ENCODE measurements around the gene NKX1-2. TPM values are rescaled to one million over a fixed set of nuclear protein-coding genes. Genes with fewer than 3 reads are reported as not detected.
A peak's percentile ranks its signal among the peaks of the same experiment; 100 is the strongest.

Gene NKX1-2
- total and polyA plus RNA-seq, 2 of the 8 experiments (the other 6 are each of a cell fraction or from before 2014, with no cell fraction given), result 12.7 to 34.9 TPM

GRCh38 chr10:124498056-124498455 lies 48.2 kb upstream of the NKX1-2 start:
- Histone ChIP-seq H2BK15ac (ENCODE audit: low read length) (peak overlapping the region; percentile 53; the same call in 1 of the 2 replicates), H3K27ac (ENCODE audit: low read depth, low read length) (no peak overlapping the region), H3K23ac (ENCODE audit: insufficient read length) (no peak overlapping the region), H3K56ac (replicated peaks; ENCODE audit: insufficient read length, low read depth, low read length) (no peak overlapping the region), H3K14ac (ENCODE audit: insufficient read length) (no peak overlapping the region), H2AFZ (ENCODE audit: low read length) (no peak overlapping the region), H3K79me1 (ENCODE audit: low read depth, low read length) (no peaks in the 10 kb centered on the region; the same call in 1 of the 2 replicates), H3K36me3 (ENCODE audit: control insufficient read depth in 2 of 4, insufficient read depth in 4 of 4, low read length in 3 of 4) (peaks cover 4 to 10% (median 7%) of the 10 kb centered on the region in 4 experiments; a peak in 7 of 8 replicates), H3K18ac (ENCODE audit: extremely low read depth, low read length) (no peak overlapping the region), H2BK12ac (ENCODE audit: low read depth, low read length) (0 out of 2 replicates have a peak overlapping the region, but pooled peaks have one; percentile 50), H2BK20ac (ENCODE audit: low read length) (0 out of 2 replicates have a peak overlapping the region, but pooled peaks have one; percentile 72), H3K27me3 (replicated peaks in 1 of 4; ENCODE audit: control insufficient read depth in 3 of 4, extremely low read depth in 1 of 4, insufficient read depth in 3 of 4, low read length in 3 of 4) (no peaks in the 10 kb centered on the region), H3K4me1 (replicated peaks in 1 of 4; ENCODE audit: control insufficient read depth in 3 of 4, insufficient read depth in 4 of 4, low read length in 3 of 4) (peaks cover 7 to 25% (median 15%) of the 10 kb centered on the region in 4 experiments; a peak in 6 of 7 replicates), H3K4ac (replicated peaks; ENCODE audit: insufficient read length, low read depth, low read length) (no peak overlapping the region), H2AK5ac (ENCODE audit: low read depth, low read length) (peak overlapping the region; percentile 45; the same call in 1 of the 2 replicates), H4K8ac (ENCODE audit: extremely low read depth, insufficient read depth, low read length) (no peak overlapping the region), H4K20me1 (replicated peaks in 1 of 2; ENCODE audit: control insufficient read depth in 1 of 2, insufficient read depth in 2 of 2, low read length in 2 of 2) (no peaks in the 10 kb centered on the region), H2BK5ac (ENCODE audit: low read depth, low read length) (peak overlapping the region; percentile 71; the same call in 1 of the 2 replicates), H3K4me2 (ENCODE audit: insufficient read depth in 1 of 2, low read depth in 2 of 2, low read length in 2 of 2) (no peak overlapping the region), H2BK120ac (replicated peaks; ENCODE audit: low read depth, low read length) (no peak overlapping the region), H3K79me2 (ENCODE audit: control insufficient read depth in 1 of 2, insufficient read depth in 2 of 2, low read length in 2 of 2) (no peaks in the 10 kb centered on the region), H3K9ac (replicated peaks in 1 of 4; ENCODE audit: extremely low read depth in 1 of 4, low read depth in 3 of 4, low read length in 3 of 4) (no peak overlapping the region; a peak in 1 of 7 replicates), H4K91ac (replicated peaks; ENCODE audit: insufficient read length, low read length) (peak overlapping the region; percentile 74), H3K9me3 (ENCODE audit: insufficient read depth in 2 of 2, low read depth in 1 of 2, low read length in 1 of 2) (peaks cover 7 to 9% of the 10 kb centered on the region in 2 experiments; a peak in 2 of 4 replicates), H3K23me2 (ENCODE audit: low read depth, low read length) (no peaks in the 10 kb centered on the region), H4K5ac (ENCODE audit: insufficient read length, low read depth, low read length) (no peak overlapping the region), H3K4me3 (ENCODE audit: extremely low read depth in 1 of 4, insufficient read depth in 2 of 4, low read depth in 3 of 4, low read length in 4 of 4) (no peak overlapping the region)
- DNase-seq (ENCODE audit: low read depth in 1 of 2, low spot score in 2 of 2) (no peak), FAIRE-seq (no peak)
- ChIA-PET CTCF (ENCODE audit: partially characterized antibody) (interaction anchor here (1.1 to 1.8 kb wide), 2 partner anchors 15 to 203 kb away, joined by 3 to 6 read pairs; no protein-coding TSS in a partner anchor), POLR2A (ENCODE audit: partially characterized antibody) (no interaction called here)
- TF ChIP-seq KDM4A (IDR thresholded peaks at IDR 0.05; ENCODE audit: low read depth, low read length, severe bottlenecking) (no peak), RFX5 (IDR thresholded peaks at IDR 0.05; ENCODE audit: borderline replicate concordance, low read depth, low read length) (no peak), ASH2L (IDR thresholded peaks at IDR 0.05; ENCODE audit: low read length) (no peak), USF2 (IDR thresholded peaks at IDR 0.05; ENCODE audit: low read length) (no peak), SIX5 (IDR thresholded peaks at IDR 0.05; ENCODE audit: low read depth, low read length) (no peak), BCL11A (IDR thresholded peaks at IDR 0.05; ENCODE audit: low read depth in 2 of 2, low read length in 2 of 2) (no peak), POLR2A (IDR thresholded peaks at IDR 0.05; ENCODE audit: control extremely low read depth in 1 of 2, low read depth in 2 of 2, low read length in 2 of 2) (no peak), POLR2AphosphoS5 (IDR thresholded peaks at IDR 0.05; ENCODE audit: low read depth, low read length) (no peak), RNF2 (IDR thresholded peaks at IDR 0.05; ENCODE audit: borderline replicate concordance, low read depth, low read length, missing control alignments, poor library complexity, severe bottlenecking) (no peak), CBX5 (IDR thresholded peaks at IDR 0.05; ENCODE audit: low read depth, low read length) (no peak), TEAD4 (IDR thresholded peaks at IDR 0.05; ENCODE audit: low read depth, low read length) (no peak), GABPA (IDR thresholded peaks at IDR 0.05; ENCODE audit: borderline replicate concordance, insufficient read depth, low read length) (no peak)
- 92% methylated on average over 8 of the region's 8 CpGs; no CpG with 5 or more reads in 1 of the 2 experiments for WGBS, 2 experiments (ENCODE audit: extremely low coverage in 1 of 2, insufficient coverage in 1 of 2, insufficient read length in 1 of 2, insufficient replicate concordance in 2 of 2, low coverage in 1 of 2, low lambda C conversion rate in 2 of 2, missing lambda C conversion rate in 1 of 2)

Data from H1 (cell line).